Heart left ventricle (tissue), 16 donors: ENCODE results near the gene PIP4K2A. TPM values are rescaled to one million over a fixed set of nuclear protein-coding genes. Genes with fewer than 3 reads are reported as not detected.
"Not testable (repeated sequence)": the region's sequence is repeated elsewhere in the genome, so short reads cannot be mapped to it uniquely, and the experiment has no call there.

Source experiments
- ATAC-seq, 4 donors: fragments of 200-7000 bp; cut with Tn5 transposase; one replicate each; pipeline ENCODE4 v1.9.1; 2020 to 2022; ENCODE audit warnings: moderate library complexity in 4 of 4, mild to moderate bottlenecking in 3 of 4, moderate number of reproducible peaks in 1 of 4
- DNase-seq, 5 donors: peaks; one replicate each; pipeline ENCODE4 v3.0.0-alpha.2; 2020
- H3K27ac ChIP-seq, 12 donors: fragments of 200-600 bp; sonication (generic) in 4 of 12; one replicate each; pipeline versions ENCODE4 v1.5.0 to v1.8.0; 2016 to 2022; ENCODE audit warnings: mild to moderate bottlenecking in 2 of 12
- H3K27me3 ChIP-seq, 9 donors: fragments of 200-600 bp; sonication (generic) in 2 of 9; one replicate each; pipeline versions ENCODE4 v1.5.1 to v1.8.0; 2016 to 2022; ENCODE audit warnings: mild to moderate bottlenecking in 3 of 9
- H3K36me3 ChIP-seq, 9 donors: fragments of 200-600 bp; sonication (generic) in 2 of 9; one replicate each; pipeline versions ENCODE4 v1.5.0 to v1.8.0; 2018 to 2022; ENCODE audit warnings: mild to moderate bottlenecking in 2 of 9
- H3K4me1 ChIP-seq, 12 donors: fragments of 200-600 bp; sonication (generic) in 4 of 12; one replicate each; pipeline versions ENCODE4 v1.5.0 to v1.8.0; 2016 to 2022; ENCODE audit warnings: mild to moderate bottlenecking in 3 of 12
- H3K4me3 ChIP-seq, 12 donors: fragments of 200-600 bp; sonication (generic) in 4 of 12; one replicate each; pipeline versions ENCODE4 v1.5.0 to v1.8.0; 2017 to 2022; ENCODE audit warnings: mild to moderate bottlenecking in 9 of 12, moderate library complexity in 4 of 12
- H3K9me3 ChIP-seq, 12 donors: fragments of 200-600 bp; sonication (generic) in 4 of 12; one replicate each; pipeline versions ENCODE4 v1.5.0 to v1.8.0; 2016 to 2022; ENCODE audit warnings: mild to moderate bottlenecking in 1 of 12
- CTCF ChIP-seq, 12 donors: fragments of 200-600 bp; sonication (generic) in 4 of 12; IDR thresholded peaks; one replicate each; pipeline versions ENCODE4 v1.5.0 to v1.8.0; 2018 to 2022; ENCODE audit warnings: antibody characterized with exemption in 12 of 12, mild to moderate bottlenecking in 5 of 12
- POLR2A ChIP-seq, 2 donors: fragments of 450-650 bp; IDR thresholded peaks; one replicate each; pipeline ENCODE4 v1.6.1; 2017; ENCODE audit warnings: antibody characterized with exemption in 2 of 2, mild to moderate bottlenecking in 2 of 2, moderate library complexity in 2 of 2
- WGBS, 4 donors: extraction: QIAGEN DNeasy Blood & Tissue Kit in 2 of 4; methylation state at CpG; one replicate each; pipeline versions ENCODE4 v1.1.5 to v1.1.7; 2013 to 2018; 5-methylcytosine and 5-hydroxymethylcytosine counted together
- intact Hi-C, 10 donors: fragments of 100-400 bp; cut with DNase I; formaldehyde crosslinking; loops; one replicate each; pipeline versions ENCODE4 v1.11.1 to v1.14.2; 2022
- polyA plus RNA-seq, 2 donors: library from polyadenylated mRNA; stranded (reverse); fragments of 200-250 nt; gene quantifications; one replicate each; pipeline ENCODE4 v1.2.3, GENCODE V29; 2013
- total RNA-seq, 9 donors: library from RNA; depleted of rRNA in 2 of 9; stranded (reverse); fragments of >200 nt in 2 of 9; fragmentation: NEBNext Ultra II Directional in 3 of 9; extraction: Animal tissue kit (Norgen Biotek cat#: 25700) in 3 of 9; gene quantifications; one replicate each; pipeline versions ENCODE4 v1.1.0 to v1.2.4, GENCODE V29; 2016 to 2023
- donor health status: ischemic (EF 13 %, LVEDD 7.1; RV severe dilation, severe dysfunction).
- donor health status: healthy with polysubstance abuse.
- donor health status: DM: no; HTN: yes; CAD: no.
- donor health status: DM: no; HTN: no; CAD: no.
- donor health status: ischemic (EF 25% LVEDD 6.9; RV normal size, moderate dysfunction).
- donor health status: ischemic (EF 25% LVEDD 5.7; RV mildly dilated, moderate dysfunction).
- donor health status: healthy.
- donor health status: DM: yes; HTN: yes; CAD: no.
- donor health status: ischemic (EF 35%, LVEDD 5.7; RV mildly dilated, moderate dysfunction).
- donor health status: nonischemic (EF 11% LVEDD 7.7; RV severe dilation, severe dysfunction).
- donor health status: DM: yes; HTN: yes; CAD: no.
- donor health status: PGD.
- donor health status: ischemic (EF 29% LVEDD 5.4; RV normal size, mild dysfunction).
- donor health status: nonischemic (EF 23%, LVEDD 6.1; RV moderate dilation, normal function).

PIP4K2A gene
- total and polyA plus RNA-seq, 11 donors: 4.0 to 35.6 (median 12.5) TPM

- 89 to 97% (median 95%) methylated on average over 6 of the region's 6 CpGs for WGBS, 4 donors
Measured at GRCh38 chr10:22693860-22694259, 20.5 kb downstream of the PIP4K2A start.

GRCh38 chr10:22693371-22693784 lies 21.0 kb downstream of the PIP4K2A start:
- WGBS, 4 donors: 85 to 90% (median 89%) methylated on average over 5 of the region's 5 CpGs
- Histone ChIP-seq H3K27ac (no peak overlapping the region), H3K4me1 (peaks cover 0 to 60% (median 6%) of the 10 kb centered on the region in 12 donors), H3K4me3 (no peak overlapping the region), H3K36me3 (no peaks in the 10 kb centered on the region), H3K9me3 (no peaks in the 10 kb centered on the region), H3K27me3 (no peaks in the 10 kb centered on the region)
- TF ChIP-seq POLR2A (IDR thresholded peaks at IDR 0.05) (no peak), CTCF (IDR thresholded peaks at IDR 0.05) (no peak)
- ATAC-seq: peak in 3 of 4 donors; percentile 51 to 78 (median 67)
- DNase-seq: peak in 1 of 5 donors; percentile 35
- intact Hi-C loops: no loop called here

More at GRCh38 chr10:22693860-22694259, 20.5 kb downstream of the PIP4K2A start:
- H3K27ac ChIP-seq: no peak overlapping the region
- no peaks in the 10 kb centered on the region for H3K36me3 ChIP-seq
- H3K4me3 ChIP-seq: no peak overlapping the region
- ATAC-seq (no peak), DNase-seq (no peak)
- peaks cover 0 to 65% (median 8%) of the 10 kb centered on the region in 12 donors for H3K4me1 ChIP-seq
- intact Hi-C loops: no loop called here
- no peaks in the 10 kb centered on the region for H3K27me3 ChIP-seq
- no peak for TF ChIP-seq CTCF (IDR thresholded peaks at IDR 0.05)
- no peak for TF ChIP-seq POLR2A (IDR thresholded peaks at IDR 0.05)
- no peaks in the 10 kb centered on the region for H3K9me3 ChIP-seq

GRCh38 chr10:22692119-22692518 lies 22.3 kb downstream of the PIP4K2A start:
- WGBS, 4 donors: 89 to 100% (median 98%) methylated on average over 5 of the region's 5 CpGs
- H3K36me3 ChIP-seq, ATAC-seq, H3K9me3 ChIP-seq, H3K4me3 ChIP-seq, intact Hi-C loops, H3K27ac ChIP-seq, DNase-seq, H3K27me3 ChIP-seq: not testable (repeated sequence)
- H3K4me1 ChIP-seq: peaks cover 0 to 54% (median 4%) of the 10 kb centered on the region in 12 donors

- ATAC-seq: no peak
- intact Hi-C loops: no loop called here
Measured at GRCh38 chr10:22690614-22691431, 23.6 kb downstream of the PIP4K2A start.

More at GRCh38 chr10:22690614-22691431, 23.6 kb downstream of the PIP4K2A start:
- no peak overlapping the region for H3K4me3 ChIP-seq
- H3K4me1 ChIP-seq: peaks cover 0 to 59% (median 8%) of the 10 kb centered on the region in 12 donors
- TF ChIP-seq CTCF (IDR thresholded peaks at IDR 0.05) (no peak), POLR2A (IDR thresholded peaks at IDR 0.05) (no peak)
- no peaks in the 10 kb centered on the region for H3K27me3 ChIP-seq
- WGBS, 4 donors: 78 to 82% (median 81%) methylated on average over 9 of the region's 9 CpGs
- no peaks in the 10 kb centered on the region for H3K9me3 ChIP-seq
- no peaks in the 10 kb centered on the region for H3K36me3 ChIP-seq
- H3K27ac ChIP-seq: no peak overlapping the region
- DNase-seq: no peak
